ENCODE measurements around the gene ANKH.

ANKH gene

GRCh38 chr5:14734396-14734795, 137.2 kb downstream of the ANKH start:
- Histone ChIP-seq H3K18ac (ENCODE audit: low read length) (no peak overlapping the region), H3K4ac (ENCODE audit: low read depth, low read length) (no peak overlapping the region), H3K4me2 (ENCODE audit: low read length) (no peak overlapping the region), H3K4me1 (ENCODE audit: control insufficient read depth, low read depth, low read length) (no peaks in the 10 kb centered on the region), H3K27me3 (ENCODE audit: insufficient read depth, low read length, poor library complexity) (no peaks in the 10 kb centered on the region), H3K79me1 (ENCODE audit: low read length) (no peaks in the 10 kb centered on the region), H2BK15ac (replicated peaks; ENCODE audit: low read depth) (no peak overlapping the region), H3K4me3 (ENCODE audit: low read length) (no peak overlapping the region), H3K9ac (ENCODE audit: low read length) (no peak overlapping the region), H2BK120ac (ENCODE audit: low read depth, low read length) (no peak overlapping the region), H4K8ac (ENCODE audit: low read depth, low read length) (no peak overlapping the region), H3K36me3 (ENCODE audit: control insufficient read depth, insufficient read depth, low read length) (no peaks in the 10 kb centered on the region), H3K23ac (ENCODE audit: low read length) (no peak overlapping the region), H2BK5ac (ENCODE audit: low read length) (no peak overlapping the region), H3K79me2 (ENCODE audit: control insufficient read depth, insufficient read depth, low read length) (no peaks in the 10 kb centered on the region), H3K27ac (ENCODE audit: low read depth, low read length) (no peak overlapping the region), H3K56ac (ENCODE audit: low read length) (no peak overlapping the region), H4K5ac (ENCODE audit: low read length) (no peak overlapping the region), H2AK5ac (ENCODE audit: low read length) (no peak overlapping the region)
- no peak for DNase-seq
- no CpG with 5 or more reads among the region's 13 CpGs for WGBS (ENCODE audit: extremely low coverage, insufficient coverage, low lambda C conversion rate)

GRCh38 chr5:14733661-14734060, 137.9 kb downstream of the ANKH start:
- Histone ChIP-seq H2AK5ac (ENCODE audit: low read length) (no peak overlapping the region), H3K27ac (ENCODE audit: low read depth, low read length) (no peak overlapping the region), H4K5ac (ENCODE audit: low read length) (no peak overlapping the region), H3K4me1 (ENCODE audit: control insufficient read depth, low read depth, low read length) (peaks cover 2% of the 10 kb centered on the region), H3K18ac (ENCODE audit: low read length) (no peak overlapping the region), H3K27me3 (ENCODE audit: insufficient read depth, low read length, poor library complexity) (no peaks in the 10 kb centered on the region), H3K56ac (ENCODE audit: low read length) (no peak overlapping the region), H3K9ac (ENCODE audit: low read length) (no peak overlapping the region), H4K8ac (ENCODE audit: low read depth, low read length) (no peak overlapping the region), H3K4me3 (ENCODE audit: low read length) (no peak overlapping the region), H2BK5ac (ENCODE audit: low read length) (no peak overlapping the region), H2BK15ac (replicated peaks; ENCODE audit: low read depth) (no peak overlapping the region), H3K79me2 (ENCODE audit: control insufficient read depth, insufficient read depth, low read length) (no peaks in the 10 kb centered on the region), H3K36me3 (ENCODE audit: control insufficient read depth, insufficient read depth, low read length) (no peaks in the 10 kb centered on the region), H2BK120ac (ENCODE audit: low read depth, low read length) (no peak overlapping the region), H3K23ac (ENCODE audit: low read length) (no peak overlapping the region), H3K79me1 (ENCODE audit: low read length) (no peaks in the 10 kb centered on the region), H3K4ac (ENCODE audit: low read depth, low read length) (no peak overlapping the region), H3K4me2 (ENCODE audit: low read length) (no peak overlapping the region)
- WGBS (ENCODE audit: extremely low coverage, insufficient coverage, low lambda C conversion rate) = no CpG with 5 or more reads among the region's 16 CpGs
- no peak for DNase-seq

- H3K9ac ChIP-seq (ENCODE audit: low read length) = no peak overlapping the region
- H3K27ac ChIP-seq (ENCODE audit: low read depth, low read length) = no peak overlapping the region
- H3K23ac ChIP-seq (ENCODE audit: low read length) = no peak overlapping the region
- DNase-seq = no peak
- no peak overlapping the region for H3K4ac ChIP-seq (ENCODE audit: low read depth, low read length)
- H2AK5ac ChIP-seq (ENCODE audit: low read length) = no peak overlapping the region
- peaks cover 6% of the 10 kb centered on the region for H3K4me1 ChIP-seq (ENCODE audit: control insufficient read depth, low read depth, low read length)
- no peak overlapping the region for H2BK5ac ChIP-seq (ENCODE audit: low read length)
- no peaks in the 10 kb centered on the region for H3K79me1 ChIP-seq (ENCODE audit: low read length)
- H3K36me3 ChIP-seq (ENCODE audit: control insufficient read depth, insufficient read depth, low read length) = no peaks in the 10 kb centered on the region
- no peak overlapping the region for H3K4me3 ChIP-seq (ENCODE audit: low read length)
- no peaks in the 10 kb centered on the region for H3K79me2 ChIP-seq (ENCODE audit: control insufficient read depth, insufficient read depth, low read length)
- H3K4me2 ChIP-seq (ENCODE audit: low read length) = no peak overlapping the region
- no peak overlapping the region for H2BK15ac ChIP-seq (replicated peaks; ENCODE audit: low read depth)
- no peak overlapping the region for H4K8ac ChIP-seq (ENCODE audit: low read depth, low read length)
- no peak overlapping the region for H2BK120ac ChIP-seq (ENCODE audit: low read depth, low read length)
- H4K5ac ChIP-seq (ENCODE audit: low read length) = no peak overlapping the region
- H3K18ac ChIP-seq (ENCODE audit: low read length) = no peak overlapping the region
- no CpG with 5 or more reads among the region's 6 CpGs for WGBS (ENCODE audit: extremely low coverage, insufficient coverage, low lambda C conversion rate)
- H3K56ac ChIP-seq (ENCODE audit: low read length) = no peak overlapping the region
- H3K27me3 ChIP-seq (ENCODE audit: insufficient read depth, low read length, poor library complexity) = no peaks in the 10 kb centered on the region
Measured at GRCh38 chr5:14732991-14733390, 138.6 kb downstream of the ANKH start.

- Histone ChIP-seq H3K9ac (ENCODE audit: low read length) (no peak overlapping the region), H3K4me3 (ENCODE audit: low read length) (no peak overlapping the region), H3K27me3 (ENCODE audit: insufficient read depth, low read length, poor library complexity) (no peaks in the 10 kb centered on the region), H3K79me1 (ENCODE audit: low read length) (no peaks in the 10 kb centered on the region), H4K8ac (ENCODE audit: low read depth, low read length) (no peak overlapping the region), H4K5ac (ENCODE audit: low read length) (no peak overlapping the region), H3K36me3 (ENCODE audit: control insufficient read depth, insufficient read depth, low read length) (no peaks in the 10 kb centered on the region), H3K4ac (ENCODE audit: low read depth, low read length) (no peak overlapping the region), H3K27ac (ENCODE audit: low read depth, low read length) (no peak overlapping the region), H2BK5ac (ENCODE audit: low read length) (no peak overlapping the region), H2BK15ac (replicated peaks; ENCODE audit: low read depth) (no peak overlapping the region), H3K79me2 (ENCODE audit: control insufficient read depth, insufficient read depth, low read length) (no peaks in the 10 kb centered on the region), H2BK120ac (ENCODE audit: low read depth, low read length) (no peak overlapping the region), H3K4me2 (ENCODE audit: low read length) (no peak overlapping the region), H3K23ac (ENCODE audit: low read length) (no peak overlapping the region), H3K56ac (ENCODE audit: low read length) (no peak overlapping the region), H2AK5ac (ENCODE audit: low read length) (no peak overlapping the region), H3K18ac (ENCODE audit: low read length) (no peak overlapping the region), H3K4me1 (ENCODE audit: control insufficient read depth, low read depth, low read length) (peaks cover 13% of the 10 kb centered on the region)
- DNase-seq = no peak
- no CpG with 5 or more reads among the region's 15 CpGs for WGBS (ENCODE audit: extremely low coverage, insufficient coverage, low lambda C conversion rate)
Measured at GRCh38 chr5:14730881-14731280, 140.7 kb downstream of the ANKH start.

- H3K18ac ChIP-seq (ENCODE audit: low read length) = no peak overlapping the region
- peaks cover 13% of the 10 kb centered on the region for H3K4me1 ChIP-seq (ENCODE audit: control insufficient read depth, low read depth, low read length)
- H3K56ac ChIP-seq (ENCODE audit: low read length) = peak overlapping the region; percentile 34
- H3K36me3 ChIP-seq (ENCODE audit: control insufficient read depth, insufficient read depth, low read length) = no peaks in the 10 kb centered on the region
- no peak overlapping the region for H3K4me2 ChIP-seq (ENCODE audit: low read length)
- no peak overlapping the region for H4K8ac ChIP-seq (ENCODE audit: low read depth, low read length)
- no peaks in the 10 kb centered on the region for H3K79me1 ChIP-seq (ENCODE audit: low read length)
- H3K23ac ChIP-seq (ENCODE audit: low read length) = no peak overlapping the region
- no peak overlapping the region for H3K9ac ChIP-seq (ENCODE audit: low read length)
- no peak overlapping the region for H3K27ac ChIP-seq (ENCODE audit: low read depth, low read length)
- H2AK5ac ChIP-seq (ENCODE audit: low read length) = no peak overlapping the region
- DNase-seq = no peak
- WGBS (ENCODE audit: extremely low coverage, insufficient coverage, low lambda C conversion rate) = no CpG with 5 or more reads among the region's 13 CpGs
- no peaks in the 10 kb centered on the region for H3K79me2 ChIP-seq (ENCODE audit: control insufficient read depth, insufficient read depth, low read length)
- H2BK5ac ChIP-seq (ENCODE audit: low read length) = no peak overlapping the region
- H3K4ac ChIP-seq (ENCODE audit: low read depth, low read length) = no peak overlapping the region
- H3K27me3 ChIP-seq (ENCODE audit: insufficient read depth, low read length, poor library complexity) = no peaks in the 10 kb centered on the region
- no peak overlapping the region for H4K5ac ChIP-seq (ENCODE audit: low read length)
- no peak overlapping the region for H2BK15ac ChIP-seq (replicated peaks; ENCODE audit: low read depth)
- no peak overlapping the region for H2BK120ac ChIP-seq (ENCODE audit: low read depth, low read length)
- H3K4me3 ChIP-seq (ENCODE audit: low read length) = no peak overlapping the region
Measured at GRCh38 chr5:14730466-14730865, 141.1 kb downstream of the ANKH start.
